Astrocyte (in vitro differentiated cells and primary cell): ENCODE measurements around the gene THOP1. TPM values are rescaled to one million over a fixed set of nuclear protein-coding genes. Genes with fewer than 3 reads are reported as not detected.

ENCODE experiments used
- DNase-seq: peaks from one replicate; pipeline ENCODE4 v3.0.0-alpha.2; 2010; ENCODE audit warnings: low read depth
- FAIRE-seq: peaks from 2 replicates; lab custom pipeline; 2011; peaks lifted over from hg19 to GRCh38; lab: Jason Lieb, UNC
- H2AFZ ChIP-seq: 2 replicates; pipeline ENCODE4 v1.6.0; 2012; ENCODE audit warnings: low read depth, low read length, inconsistent platforms
- H3K27ac ChIP-seq: 2 replicates; pipeline ENCODE4 v1.5.1; 2011; ENCODE audit warnings: low read depth, low read length, inconsistent platforms
- H3K27me3 ChIP-seq: 2 replicates; pipeline ENCODE4 v1.6.0; 2011; ENCODE audit warnings: low read length, inconsistent platforms; ENCODE audit not compliant: insufficient read depth
- H3K36me3 ChIP-seq: 2 replicates; pipeline ENCODE4 v1.5.1; 2011; ENCODE audit warnings: low read length, inconsistent platforms; ENCODE audit not compliant: insufficient read depth
- H3K4me1 ChIP-seq: 2 replicates; pipeline ENCODE4 v1.5.1; 2011; ENCODE audit warnings: low read length, inconsistent platforms; ENCODE audit not compliant: insufficient read depth
- H3K4me2 ChIP-seq: 2 replicates; pipeline ENCODE4 v1.6.0; 2012; ENCODE audit warnings: low read length, inconsistent platforms
- H3K4me3 ChIP-seq: 2 replicates; pipeline ENCODE4 v1.5.1; 2011; ENCODE audit warnings: low read depth, mild to moderate bottlenecking, low read length, inconsistent platforms; ENCODE audit not compliant: insufficient read depth
- H3K79me2 ChIP-seq: 2 replicates; pipeline ENCODE4 v1.6.0; 2012; ENCODE audit warnings: mild to moderate bottlenecking, low read length, inconsistent platforms; ENCODE audit not compliant: insufficient read depth
- H3K9ac ChIP-seq: 2 replicates; pipeline ENCODE4 v1.6.0; 2012; ENCODE audit warnings: mild to moderate bottlenecking, low read length, inconsistent platforms
- H3K9me3 ChIP-seq: 2 replicates; pipeline ENCODE4 v1.5.1; 2012; ENCODE audit warnings: low read depth, mild to moderate bottlenecking, low read length, inconsistent platforms; ENCODE audit not compliant: insufficient read depth
- H4K20me1 ChIP-seq: 2 replicates; pipeline ENCODE4 v1.6.0; 2012; ENCODE audit warnings: low read length, inconsistent platforms; ENCODE audit not compliant: insufficient read depth
- H3K27ac Mint-ChIP-seq: one replicate; pipeline ENCODE4 v1.8.0; 2021; ENCODE audit warnings: mild to moderate bottlenecking, mixed read lengths; ENCODE audit not compliant: unreplicated experiment
- H3K27me3 Mint-ChIP-seq: one replicate; pipeline ENCODE4 v1.8.0; 2021; ENCODE audit warnings: low read depth, mixed read lengths; ENCODE audit not compliant: unreplicated experiment
- H3K36me3 Mint-ChIP-seq: one replicate; pipeline ENCODE4 v1.8.0; 2021; ENCODE audit warnings: low read depth, mixed read lengths; ENCODE audit not compliant: unreplicated experiment
- H3K4me1 Mint-ChIP-seq: one replicate; pipeline ENCODE4 v1.8.0; 2021; ENCODE audit warnings: low read depth, mixed read lengths; ENCODE audit not compliant: unreplicated experiment
- H3K4me3 Mint-ChIP-seq: one replicate; pipeline ENCODE4 v1.8.0; 2021; ENCODE audit warnings: mild to moderate bottlenecking, moderate library complexity, mixed read lengths; ENCODE audit not compliant: unreplicated experiment
- H3K9me3 Mint-ChIP-seq: one replicate; pipeline ENCODE4 v1.8.0; 2021; ENCODE audit warnings: mild to moderate bottlenecking, mixed read lengths; ENCODE audit not compliant: unreplicated experiment
- EZH2 ChIP-seq: IDR thresholded peaks from 2 replicates; pipeline ENCODE4 v1.6.1; 2012; ENCODE audit warnings: mild to moderate bottlenecking, low read length, inconsistent platforms; ENCODE audit not compliant: insufficient read depth
- total RNA-seq: library from RNA; stranded (reverse); gene quantifications from 2 replicates; pipeline ENCODE4 v1.2.1, GENCODE V29; 2021
- TF ChIP-seq, protein P1 (sequence below): IDR thresholded peaks from 2 replicates; pipeline ENCODE4 v1.5.1; 2011; ENCODE audit warnings: low read depth, mild to moderate bottlenecking, inconsistent platforms, low read length, moderate library complexity; ENCODE audit not compliant: insufficient read depth

The THOP1 gene
- total RNA-seq, 1 donor from 2014 or later: 73.4 TPM

DNA sequence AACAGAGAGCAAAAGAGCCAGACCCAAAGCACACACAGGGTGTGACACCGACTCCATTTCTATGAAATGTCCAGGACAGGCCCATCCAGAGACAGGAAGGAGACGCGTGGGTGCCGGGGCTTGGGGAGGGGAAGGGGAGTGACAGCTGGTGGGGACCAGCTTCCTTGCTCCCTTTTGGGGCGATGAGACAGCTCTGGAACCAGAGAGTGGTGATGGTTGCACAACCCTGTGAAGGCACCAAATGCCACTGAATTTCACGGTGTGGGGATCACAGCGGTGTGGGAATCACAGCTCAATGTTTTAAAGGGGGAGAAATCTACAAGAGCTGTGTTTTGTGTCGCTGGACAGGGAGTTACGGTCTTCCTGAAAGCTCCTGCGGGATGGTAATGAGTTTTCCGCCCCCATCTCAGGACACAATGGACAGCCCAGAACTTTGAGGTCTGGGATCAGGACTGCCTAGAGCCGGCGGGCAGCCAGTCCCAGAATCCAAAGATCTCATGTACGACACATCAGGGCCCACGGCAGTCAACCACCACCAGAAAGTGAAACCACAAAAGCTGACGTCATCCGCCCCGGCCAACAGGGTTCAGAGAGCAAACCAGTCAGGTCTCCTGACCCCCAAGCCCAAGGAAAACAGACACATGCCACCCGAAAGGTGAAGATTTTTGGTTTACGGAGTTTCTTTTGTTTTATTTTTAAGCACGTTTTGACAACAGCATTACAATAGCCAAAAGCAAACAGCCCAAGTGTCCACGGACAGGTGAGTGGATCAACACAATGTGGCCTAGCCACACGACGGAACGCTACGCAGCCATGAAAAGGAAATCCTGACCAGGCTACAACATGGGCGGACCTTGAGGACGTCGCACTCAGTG is 9.5 kb upstream of the THOP1 start:
- Mint-ChIP-seq H3K27ac (peak overlapping the region; percentile 95), H3K9me3 (no peaks in the 10 kb centered on the region), H3K4me1 (peaks cover 22% of the 10 kb centered on the region), H3K27me3 (no peaks in the 10 kb centered on the region), H3K36me3 (peaks cover 7% of the 10 kb centered on the region), H3K4me3 (peak overlapping the region; percentile 45)
- Histone ChIP-seq H2AFZ (no peak overlapping the region), H3K36me3 (peaks cover 3% of the 10 kb centered on the region), H3K9me3 (no peaks in the 10 kb centered on the region), H3K4me3 (no peak overlapping the region), H3K79me2 (peaks cover 93% of the 10 kb centered on the region), H4K20me1 (peaks cover 89% of the 10 kb centered on the region), H3K27ac (no peak overlapping the region), H3K9ac (no peak overlapping the region), H3K4me1 (peaks cover 6% of the 10 kb centered on the region), H3K27me3 (no peaks in the 10 kb centered on the region), H3K4me2 (peak overlapping the region; percentile 57)
- no peak for FAIRE-seq
- TF ChIP-seq EZH2: no peak
- TF ChIP-seq, protein P1, sequence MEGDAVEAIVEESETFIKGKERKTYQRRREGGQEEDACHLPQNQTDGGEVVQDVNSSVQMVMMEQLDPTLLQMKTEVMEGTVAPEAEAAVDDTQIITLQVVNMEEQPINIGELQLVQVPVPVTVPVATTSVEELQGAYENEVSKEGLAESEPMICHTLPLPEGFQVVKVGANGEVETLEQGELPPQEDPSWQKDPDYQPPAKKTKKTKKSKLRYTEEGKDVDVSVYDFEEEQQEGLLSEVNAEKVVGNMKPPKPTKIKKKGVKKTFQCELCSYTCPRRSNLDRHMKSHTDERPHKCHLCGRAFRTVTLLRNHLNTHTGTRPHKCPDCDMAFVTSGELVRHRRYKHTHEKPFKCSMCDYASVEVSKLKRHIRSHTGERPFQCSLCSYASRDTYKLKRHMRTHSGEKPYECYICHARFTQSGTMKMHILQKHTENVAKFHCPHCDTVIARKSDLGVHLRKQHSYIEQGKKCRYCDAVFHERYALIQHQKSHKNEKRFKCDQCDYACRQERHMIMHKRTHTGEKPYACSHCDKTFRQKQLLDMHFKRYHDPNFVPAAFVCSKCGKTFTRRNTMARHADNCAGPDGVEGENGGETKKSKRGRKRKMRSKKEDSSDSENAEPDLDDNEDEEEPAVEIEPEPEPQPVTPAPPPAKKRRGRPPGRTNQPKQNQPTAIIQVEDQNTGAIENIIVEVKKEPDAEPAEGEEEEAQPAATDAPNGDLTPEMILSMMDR: no peak
- peak; percentile 62 for DNase-seq

DNA sequence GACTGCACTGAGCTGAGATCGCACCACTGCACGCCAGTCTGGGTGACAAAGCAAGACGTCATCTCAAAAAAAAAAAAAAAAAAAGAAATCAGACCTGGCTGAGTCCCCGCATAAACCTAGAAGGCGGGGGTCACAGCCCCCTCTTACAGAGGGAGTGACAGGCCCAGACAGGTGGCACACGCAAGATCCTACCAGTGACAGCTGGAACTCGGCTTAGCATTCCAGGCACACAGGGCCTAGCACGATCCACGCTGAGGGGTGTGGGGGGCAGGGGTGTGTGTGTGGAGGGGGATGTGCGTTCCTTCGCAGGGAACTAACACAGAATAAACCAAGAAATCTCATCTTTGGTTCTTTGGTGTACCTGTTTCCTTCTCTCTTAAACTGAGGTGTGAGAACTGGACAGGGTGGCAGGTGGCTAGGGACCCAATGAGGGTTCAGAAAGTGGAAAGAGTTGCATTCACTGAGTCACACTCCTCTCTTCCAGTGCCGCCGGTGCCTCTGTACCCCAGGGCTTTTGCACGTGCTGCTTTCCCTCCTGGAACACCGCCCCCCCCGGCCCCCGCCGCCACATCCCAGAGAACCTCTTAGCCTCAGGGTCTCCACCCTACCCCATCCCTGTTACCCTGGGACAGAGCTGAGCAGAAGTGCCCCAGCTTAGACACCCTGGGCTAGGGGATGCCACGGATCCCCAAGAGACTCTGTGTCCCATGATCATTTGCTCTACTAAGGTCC is 7.2 kb upstream of the THOP1 start:
- H3K36me3 Mint-ChIP-seq: peaks cover 7% of the 10 kb centered on the region
- no peak for FAIRE-seq
- H4K20me1 ChIP-seq: peaks cover 89% of the 10 kb centered on the region

More for the DNA sequence above, 7.2 kb upstream of the THOP1 start:
- Histone ChIP-seq H3K4me3 (no peak overlapping the region), H3K79me2 (peaks cover 96% of the 10 kb centered on the region), H2AFZ (no peak overlapping the region), H3K9ac (no peak overlapping the region), H3K27me3 (no peaks in the 10 kb centered on the region), H3K4me2 (no peak overlapping the region), H3K27ac (no peak overlapping the region), H3K9me3 (no peaks in the 10 kb centered on the region), H3K36me3 (peaks cover 3% of the 10 kb centered on the region), H3K4me1 (peaks cover 13% of the 10 kb centered on the region)
- peaks cover 18% of the 10 kb centered on the region for H3K4me1 Mint-ChIP-seq
- no peak for DNase-seq
- H3K27ac Mint-ChIP-seq: peak overlapping the region; percentile 36
- no peak for TF ChIP-seq EZH2
- TF ChIP-seq, protein P1: no peak
- no peaks in the 10 kb centered on the region for H3K9me3 Mint-ChIP-seq
- no peak overlapping the region for H3K4me3 Mint-ChIP-seq
- no peaks in the 10 kb centered on the region for H3K27me3 Mint-ChIP-seq
